Tibial artery (tissue), 4 donors: ENCODE results near the gene MMRN2.
"Not testable (repeated sequence)": the region's sequence is repeated elsewhere in the genome, so short reads cannot be mapped to it uniquely, and the experiment has no call there.

Experiments
- DNase-seq, 2 donors: peaks; one replicate each; pipeline ENCODE4 v3.0.0-alpha.2; 2019
- H3K27ac ChIP-seq, 2 donors: fragments of 200-600 bp; sonication (generic) in 1 of 2; 1 replicate in 1 of 2; 2 replicates in 1 of 2; pipeline ENCODE4 v1.5.1; 2018 to 2019; ENCODE audit warnings: mild to moderate bottlenecking in 1 of 2
- H3K27me3 ChIP-seq, 2 donors: fragments of 200-600 bp; sonication (generic) in 1 of 2; one replicate each; pipeline versions ENCODE4 v1.5.1 to v1.6.0; 2016 to 2019
- H3K36me3 ChIP-seq, 3 donors: fragments of 200-600 bp; sonication (generic) in 2 of 3; one replicate each; pipeline ENCODE4 v1.5.1; 2016 to 2019; ENCODE audit warnings: mild to moderate bottlenecking in 2 of 3
- H3K4me1 ChIP-seq, 4 donors: fragments of 200-600 bp; sonication (generic) in 2 of 4; 1 replicate in 3 of 4; 2 replicates in 1 of 4; pipeline ENCODE4 v1.5.1; 2016 to 2019
- H3K4me3 ChIP-seq, 2 donors: fragments of 200-600 bp; sonication (generic) in 1 of 2; 1 replicate in 1 of 2; 2 replicates in 1 of 2; pipeline ENCODE4 v1.5.1; 2018 to 2019; ENCODE audit warnings: mild to moderate bottlenecking in 2 of 2
- H3K9me3 ChIP-seq, 3 donors: fragments of 200-600 bp; sonication (generic) in 1 of 3; one replicate each; pipeline ENCODE4 v1.5.1; 2016 to 2019
- intact Hi-C: fragments of 100-400 bp; cut with DNase I; formaldehyde crosslinking; loops from one replicate; pipeline ENCODE4 v1.15.0; 2023; ENCODE audit warnings: low total_unique reads
- TF ChIP-seq, protein P1 (sequence below), 2 experiments: fragments of 200-600 bp in 1 of 2; fragments of 450-650 bp in 1 of 2; IDR thresholded peaks; one replicate each; pipeline ENCODE4 v1.5.1; 2017 to 2019; ENCODE audit warnings: antibody characterized with exemption in 2 of 2, mild to moderate bottlenecking in 1 of 2, moderate library complexity in 1 of 2

Gene MMRN2

DNA sequence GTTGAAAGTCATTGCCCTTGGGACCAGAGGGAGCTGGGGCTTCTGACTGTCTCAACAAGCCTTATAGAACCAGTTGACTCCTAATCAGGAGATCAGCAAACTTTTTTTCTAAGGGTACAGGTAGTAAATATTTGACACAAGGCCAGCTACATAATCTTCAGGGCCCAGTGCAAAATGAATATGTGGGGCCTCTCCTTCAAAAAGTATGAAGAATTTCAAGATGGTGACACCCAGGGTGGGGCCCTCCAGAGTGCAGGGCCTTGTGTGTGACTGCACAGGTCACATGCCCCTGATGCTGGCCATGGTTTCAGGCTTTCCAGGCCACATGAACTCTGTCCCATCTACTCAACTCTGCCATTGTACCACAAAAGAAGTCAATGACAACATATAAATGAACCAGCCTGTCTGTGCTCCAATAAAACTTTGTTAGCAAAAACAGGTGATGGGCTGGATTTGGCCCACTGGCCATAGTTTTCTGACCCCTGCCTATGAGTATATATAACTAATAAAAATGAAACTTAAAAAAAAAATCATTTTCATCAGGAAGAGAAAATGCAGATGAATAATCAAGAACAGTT lies 6.1 kb downstream of the MMRN2 start:
- Histone ChIP-seq H3K27me3 (no peaks in the 10 kb centered on the region), H3K4me3 (no peak overlapping the region), H3K27ac (peak overlapping the region; percentile 91 to 94), H3K4me1 (peaks cover 10 to 61% (median 40%) of the 10 kb centered on the region in 4 donors), H3K36me3 (no peaks in the 10 kb centered on the region), H3K9me3 (no peaks in the 10 kb centered on the region)
- peak; percentile 14 to 34 for DNase-seq
- TF ChIP-seq, protein P1, sequence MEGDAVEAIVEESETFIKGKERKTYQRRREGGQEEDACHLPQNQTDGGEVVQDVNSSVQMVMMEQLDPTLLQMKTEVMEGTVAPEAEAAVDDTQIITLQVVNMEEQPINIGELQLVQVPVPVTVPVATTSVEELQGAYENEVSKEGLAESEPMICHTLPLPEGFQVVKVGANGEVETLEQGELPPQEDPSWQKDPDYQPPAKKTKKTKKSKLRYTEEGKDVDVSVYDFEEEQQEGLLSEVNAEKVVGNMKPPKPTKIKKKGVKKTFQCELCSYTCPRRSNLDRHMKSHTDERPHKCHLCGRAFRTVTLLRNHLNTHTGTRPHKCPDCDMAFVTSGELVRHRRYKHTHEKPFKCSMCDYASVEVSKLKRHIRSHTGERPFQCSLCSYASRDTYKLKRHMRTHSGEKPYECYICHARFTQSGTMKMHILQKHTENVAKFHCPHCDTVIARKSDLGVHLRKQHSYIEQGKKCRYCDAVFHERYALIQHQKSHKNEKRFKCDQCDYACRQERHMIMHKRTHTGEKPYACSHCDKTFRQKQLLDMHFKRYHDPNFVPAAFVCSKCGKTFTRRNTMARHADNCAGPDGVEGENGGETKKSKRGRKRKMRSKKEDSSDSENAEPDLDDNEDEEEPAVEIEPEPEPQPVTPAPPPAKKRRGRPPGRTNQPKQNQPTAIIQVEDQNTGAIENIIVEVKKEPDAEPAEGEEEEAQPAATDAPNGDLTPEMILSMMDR (IDR thresholded peaks at IDR 0.05): no peak
- intact Hi-C loops: no loop called here

DNA sequence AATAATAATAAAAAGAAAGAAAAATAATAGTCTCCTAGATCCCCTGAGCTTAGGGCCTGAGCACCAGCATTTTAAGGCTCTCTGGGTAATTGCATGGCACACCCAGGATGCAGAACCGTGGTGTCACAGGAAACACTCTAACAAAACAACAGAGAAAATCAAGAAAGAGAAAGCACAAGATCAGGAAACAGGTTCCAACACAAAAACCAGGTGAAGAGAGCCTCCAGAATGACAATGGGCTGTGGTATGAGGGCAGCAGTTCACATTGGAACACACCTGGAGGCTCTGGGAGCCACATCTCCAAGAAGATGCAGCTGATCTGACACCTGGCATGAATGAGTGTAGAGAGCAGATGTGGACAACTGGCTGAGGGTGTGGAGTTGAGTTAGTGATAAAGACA lies 7.1 kb downstream of the MMRN2 start:
- TF ChIP-seq, protein P1 (IDR thresholded peaks at IDR 0.05): no peak
- Histone ChIP-seq H3K27ac (no peak overlapping the region), H3K9me3 (no peaks in the 10 kb centered on the region), H3K4me3 (no peak overlapping the region), H3K27me3 (no peaks in the 10 kb centered on the region), H3K4me1 (peaks cover 13 to 61% (median 40%) of the 10 kb centered on the region in 4 donors), H3K36me3 (no peaks in the 10 kb centered on the region)
- DNase-seq: peak; percentile 3 to 5
- intact Hi-C loops: no loop called here

DNA sequence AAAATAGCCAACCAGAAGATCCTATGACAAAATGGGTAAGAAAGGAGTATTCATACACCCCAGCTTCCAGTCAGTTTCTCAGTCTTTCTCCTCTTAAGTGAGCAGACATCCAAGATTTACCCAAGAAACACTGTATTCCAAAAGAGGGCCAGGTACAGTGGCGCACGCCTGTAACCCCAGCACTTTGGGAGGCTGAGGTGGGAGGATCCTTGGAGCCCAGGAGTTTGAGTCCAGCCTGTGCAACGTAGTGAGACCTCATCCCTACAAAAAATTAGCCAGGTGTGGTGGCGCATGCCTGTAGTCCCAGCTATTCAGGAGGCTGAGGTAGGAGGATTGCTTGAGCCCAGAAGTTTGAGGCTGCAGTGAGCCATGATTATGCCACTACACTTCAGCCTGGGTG lies 9.6 kb downstream of the MMRN2 start:
- H3K4me3 ChIP-seq, H3K9me3 ChIP-seq, intact Hi-C loops, H3K27ac ChIP-seq, H3K27me3 ChIP-seq: not testable (repeated sequence)
- Histone ChIP-seq H3K4me1 (peaks cover 3 to 53% (median 26%) of the 10 kb centered on the region in 4 donors), H3K36me3 (peaks cover 0 to 12% (median 0%) of the 10 kb centered on the region in 3 donors)
- peak in 1 of 2 donors; percentile 0 for DNase-seq

DNA sequence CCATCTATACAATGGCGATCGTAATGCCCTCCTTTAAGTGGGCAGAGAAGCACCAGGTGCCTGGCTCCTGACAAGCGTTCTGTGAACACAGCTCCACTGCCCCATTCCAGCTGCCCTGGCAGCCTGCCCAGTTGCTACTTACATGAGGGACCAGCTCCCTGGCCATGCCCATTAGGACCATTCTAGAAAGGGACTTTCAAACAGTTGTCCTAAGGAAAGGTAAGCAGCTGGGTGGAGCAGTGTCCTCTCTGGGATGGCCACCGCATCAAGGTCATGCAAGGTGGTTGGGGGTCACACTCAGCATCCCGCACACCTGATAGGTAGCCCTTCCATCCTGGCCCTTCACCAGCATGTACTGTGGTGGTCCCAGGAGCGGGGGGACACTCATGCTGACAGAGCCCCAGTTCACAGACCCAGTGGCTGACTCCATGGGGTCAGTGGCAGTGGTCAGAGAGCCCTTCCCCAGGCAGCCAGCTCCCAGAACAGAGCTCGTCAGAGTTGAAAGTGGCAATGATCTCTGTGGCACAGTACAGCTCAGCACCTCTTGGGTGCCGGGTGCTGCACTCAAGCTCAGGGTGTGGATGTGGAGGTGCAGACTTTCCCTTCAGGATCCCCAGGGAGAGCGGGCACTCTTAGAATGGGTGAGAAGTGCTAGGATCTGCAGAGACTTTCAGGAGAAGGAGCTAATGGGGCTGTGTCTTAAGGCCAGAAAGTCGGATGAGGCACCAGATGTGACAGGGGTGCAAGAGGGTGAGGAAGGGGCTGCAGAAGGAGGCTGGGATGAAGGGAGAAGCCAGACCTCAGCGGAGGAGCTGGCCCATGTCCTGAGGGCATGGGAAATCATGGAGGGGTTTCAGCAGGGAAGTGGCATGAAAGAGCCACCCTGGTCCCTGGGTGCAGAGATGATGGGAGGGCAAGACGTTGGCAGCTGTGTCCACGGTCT lies 10.9 kb downstream of the MMRN2 start:
- TF ChIP-seq, protein P1 (IDR thresholded peaks at IDR 0.05): no peak
- Histone ChIP-seq H3K4me1 (peaks cover 3 to 51% (median 27%) of the 10 kb centered on the region in 4 donors), H3K36me3 (peaks cover 0 to 19% (median 0%) of the 10 kb centered on the region in 3 donors), H3K9me3 (no peaks in the 10 kb centered on the region), H3K27ac (peak overlapping the region; percentile 60 to 68), H3K4me3 (no peak overlapping the region), H3K27me3 (no peaks in the 10 kb centered on the region)
- intact Hi-C loops: no loop called here
- DNase-seq: peak; percentile 63 to 81

DNA sequence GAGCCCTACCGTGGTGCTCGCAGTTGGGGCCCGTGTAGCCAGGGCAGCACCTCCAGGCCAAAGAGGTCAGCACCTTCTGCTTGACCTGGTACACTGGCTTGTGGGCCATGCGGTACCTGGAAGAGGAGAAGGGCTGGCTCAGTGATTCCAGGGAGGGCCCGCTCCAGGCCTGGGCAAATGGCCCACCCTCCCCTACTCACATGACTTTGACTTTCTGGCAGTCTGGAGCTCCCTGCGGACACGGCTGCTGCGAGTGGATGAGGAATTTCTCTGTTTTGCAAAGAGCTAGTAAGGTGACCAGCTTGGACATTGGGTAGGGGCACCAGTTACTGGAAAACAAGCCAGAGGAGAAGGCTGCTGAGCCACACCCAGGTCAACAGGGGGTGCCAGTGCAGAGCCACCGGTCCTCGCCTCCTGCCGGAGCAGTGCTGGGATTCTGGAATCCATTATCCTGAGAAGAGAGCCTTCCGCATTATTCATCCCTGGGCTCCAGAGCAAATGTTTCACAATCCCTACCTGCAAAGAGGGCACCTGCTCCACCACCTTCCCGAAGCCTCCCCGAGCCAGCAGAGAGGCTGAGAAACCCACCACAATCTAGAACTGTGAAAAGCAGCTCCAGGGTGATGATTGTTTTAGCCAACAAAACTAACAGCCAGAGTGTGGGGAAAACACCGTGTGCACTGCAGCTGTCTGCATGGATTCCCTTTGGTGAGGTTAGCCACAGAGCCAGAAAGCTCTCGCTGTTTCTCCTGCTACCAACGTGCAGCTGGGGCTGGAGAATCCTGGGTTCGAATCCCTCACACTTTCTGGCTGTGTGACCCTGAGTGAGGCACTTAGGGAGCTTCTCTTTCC lies 11.8 kb downstream of the MMRN2 start:
- no peaks in the 10 kb centered on the region for H3K27me3 ChIP-seq
- DNase-seq: peak; percentile 63 to 86
- H3K27ac ChIP-seq: peak overlapping the region; percentile 60 to 68
- intact Hi-C loops: no loop called here
- peaks cover 3 to 44% (median 26%) of the 10 kb centered on the region in 4 donors for H3K4me1 ChIP-seq
- peak overlapping the region in 1 of 2 donors; percentile 16 for H3K4me3 ChIP-seq
- TF ChIP-seq, protein P1 (IDR thresholded peaks at IDR 0.05): peak; percentile 26 to 37
- H3K36me3 ChIP-seq: peaks cover 0 to 19% (median 0%) of the 10 kb centered on the region in 3 donors
- no peaks in the 10 kb centered on the region for H3K9me3 ChIP-seq
